NCI-H187 treated with DMSO at 0.1 percent for 48 hours (cell line): ENCODE data around the gene IQGAP3.

Source experiments
- DNase-seq: peaks from one replicate; lab custom pipeline; 2025; lab: John Stamatoyannopoulos, UW

Gene IQGAP3

DNA sequence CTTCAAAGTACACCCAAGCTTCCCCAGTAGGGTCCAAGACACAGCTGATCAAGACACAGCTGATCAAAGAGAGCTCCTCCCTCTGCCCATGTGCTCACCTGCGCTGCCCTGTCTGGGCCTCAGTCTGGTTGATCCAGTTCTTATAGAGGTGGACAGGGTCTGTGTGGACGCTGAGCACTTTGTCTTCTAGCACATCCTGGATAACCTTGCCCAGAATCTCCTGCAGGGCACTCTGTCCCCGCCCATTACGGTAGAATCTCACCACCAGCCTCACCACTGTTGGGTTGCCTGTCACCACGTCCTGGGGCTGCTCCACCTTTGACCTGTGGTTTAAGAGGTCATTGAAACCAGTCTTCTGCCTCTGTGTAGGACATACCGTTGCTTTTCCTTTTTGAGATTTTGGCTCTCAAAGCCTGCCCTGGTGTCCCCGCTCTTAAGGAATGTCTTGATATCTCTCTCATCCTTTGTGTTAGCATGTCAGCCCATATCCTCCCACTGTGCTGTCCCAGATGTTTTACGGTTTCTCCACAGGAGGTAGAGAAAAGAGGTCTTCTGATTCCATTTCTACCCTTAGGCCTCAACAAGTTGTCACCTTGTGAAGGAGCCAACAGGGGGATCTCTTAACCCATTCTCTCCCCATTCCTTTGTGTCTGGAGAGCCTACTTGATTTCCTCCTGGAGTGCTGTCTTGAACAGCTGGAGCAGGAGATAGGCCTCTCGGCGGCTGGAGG, 33.5 kb downstream of the IQGAP3 start:
- DNase-seq, result no peak

- DNase-seq, result no peak
Measured at GRCh38 chr1:156537027-156537426, 35.3 kb downstream of the IQGAP3 start.

- DNase-seq, result no peak
Measured at GRCh38 chr1:156534424-156535060, 37.8 kb downstream of the IQGAP3 start.

DNA sequence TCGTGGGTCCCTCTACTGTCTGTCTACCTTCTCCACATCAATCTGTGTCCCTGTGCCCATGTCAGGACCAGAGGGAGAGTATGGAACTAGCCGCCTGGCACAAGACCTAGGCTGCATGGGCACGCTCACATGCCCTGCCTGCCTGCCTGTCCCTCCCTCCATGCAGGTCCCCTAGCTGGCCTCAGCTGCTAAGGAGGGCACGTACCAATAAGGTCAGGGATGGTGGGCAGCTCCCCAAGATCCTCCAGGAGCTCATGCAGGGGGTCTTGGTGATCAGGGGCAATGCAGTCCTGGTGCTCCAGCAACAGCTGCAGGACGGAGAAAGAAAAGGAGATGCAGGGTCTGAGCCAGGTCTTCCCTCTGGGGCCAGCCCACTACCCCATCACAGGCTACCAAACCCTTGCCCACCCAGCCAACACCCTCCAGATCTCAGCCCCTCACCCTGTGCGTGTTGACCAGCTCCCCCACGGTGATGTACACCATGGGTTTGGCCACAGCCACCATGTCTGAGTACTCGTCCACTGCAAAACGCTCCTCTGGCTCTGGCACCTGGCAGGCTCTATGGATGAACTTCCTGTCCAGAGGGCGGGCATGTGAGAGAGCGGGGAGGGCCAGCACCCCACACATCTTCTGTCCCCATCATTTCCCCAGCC, 38.7 kb downstream of the IQGAP3 start:
- DNase-seq, result no peak

GRCh38 chr1:156532374-156532773, 40.0 kb downstream of the IQGAP3 start:
- no peak for DNase-seq

DNA sequence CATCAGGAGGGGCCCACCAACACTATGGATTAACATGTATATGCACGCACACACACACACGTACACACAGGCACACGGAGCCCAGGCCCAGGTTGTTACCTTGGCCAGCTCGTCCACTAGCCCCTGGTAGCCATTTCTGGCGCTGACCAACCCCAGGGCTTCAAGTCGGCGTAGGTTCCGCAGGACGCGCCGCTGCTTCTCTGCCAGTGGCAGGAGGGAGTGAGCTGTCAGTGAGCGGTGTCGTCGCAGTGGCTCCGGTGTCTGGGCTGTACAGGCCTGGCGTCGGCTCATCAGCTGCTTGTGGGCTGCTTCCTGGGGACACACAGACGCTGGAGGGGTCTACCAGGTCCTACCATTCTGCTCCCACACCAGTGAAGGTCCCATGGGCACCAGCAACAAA, 42.4 kb downstream of the IQGAP3 start:
- DNase-seq, result no peak

- no peak for DNase-seq
Measured at GRCh38 chr1:156528875-156529425, 43.4 kb downstream of the IQGAP3 start.

DNA sequence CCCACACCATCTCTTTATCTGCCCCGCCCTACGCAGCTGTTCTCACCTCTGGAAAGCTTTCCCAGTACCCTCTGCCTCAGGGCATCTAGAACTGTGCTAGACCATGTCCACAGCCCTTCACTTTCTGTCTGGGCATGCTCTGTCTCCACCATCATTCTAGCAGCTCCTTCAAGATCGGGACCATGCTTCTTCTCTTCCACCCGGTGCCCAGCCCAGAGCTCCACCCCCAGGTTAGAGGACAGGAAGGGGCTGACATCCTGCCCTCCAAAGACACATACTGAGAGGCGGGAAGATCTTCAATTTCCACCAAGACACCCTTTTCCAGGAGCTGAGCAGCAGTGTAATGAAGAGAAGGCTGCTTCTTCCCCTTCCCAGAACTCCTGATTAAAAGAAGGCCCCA, 44.1 kb downstream of the IQGAP3 start:
- no peak for DNase-seq

GRCh38 chr1:156527584-156527983, 44.8 kb downstream of the IQGAP3 start:
- no peak for DNase-seq

- no peak for DNase-seq
Measured at GRCh38 chr1:156525856-156526489, 46.4 kb downstream of the IQGAP3 start.

DNA sequence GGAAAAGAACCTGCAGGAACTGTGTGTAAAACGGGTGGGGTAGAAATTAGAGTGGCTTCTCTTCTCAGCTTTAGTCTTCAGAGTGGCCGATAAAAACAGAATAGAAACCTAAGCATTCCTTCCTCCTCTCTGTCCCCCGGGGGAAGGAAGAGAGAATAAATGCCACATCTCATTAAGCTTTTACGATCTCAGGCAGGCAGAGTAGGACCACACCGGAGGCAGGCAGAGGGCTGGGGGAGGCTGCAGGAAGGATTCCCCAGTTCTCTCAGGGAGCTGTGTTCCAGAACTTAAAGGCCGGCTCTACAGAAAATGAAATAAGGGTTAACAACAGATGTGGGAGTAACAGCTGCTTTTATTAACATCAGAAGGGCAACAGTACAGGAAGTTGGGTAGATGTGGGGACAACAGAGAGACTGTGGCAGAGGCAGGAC, 47.3 kb downstream of the IQGAP3 start:
- no peak for DNase-seq

GRCh38 chr1:156524481-156524869, 47.9 kb downstream of the IQGAP3 start:
- DNase-seq, result no peak

DNA sequence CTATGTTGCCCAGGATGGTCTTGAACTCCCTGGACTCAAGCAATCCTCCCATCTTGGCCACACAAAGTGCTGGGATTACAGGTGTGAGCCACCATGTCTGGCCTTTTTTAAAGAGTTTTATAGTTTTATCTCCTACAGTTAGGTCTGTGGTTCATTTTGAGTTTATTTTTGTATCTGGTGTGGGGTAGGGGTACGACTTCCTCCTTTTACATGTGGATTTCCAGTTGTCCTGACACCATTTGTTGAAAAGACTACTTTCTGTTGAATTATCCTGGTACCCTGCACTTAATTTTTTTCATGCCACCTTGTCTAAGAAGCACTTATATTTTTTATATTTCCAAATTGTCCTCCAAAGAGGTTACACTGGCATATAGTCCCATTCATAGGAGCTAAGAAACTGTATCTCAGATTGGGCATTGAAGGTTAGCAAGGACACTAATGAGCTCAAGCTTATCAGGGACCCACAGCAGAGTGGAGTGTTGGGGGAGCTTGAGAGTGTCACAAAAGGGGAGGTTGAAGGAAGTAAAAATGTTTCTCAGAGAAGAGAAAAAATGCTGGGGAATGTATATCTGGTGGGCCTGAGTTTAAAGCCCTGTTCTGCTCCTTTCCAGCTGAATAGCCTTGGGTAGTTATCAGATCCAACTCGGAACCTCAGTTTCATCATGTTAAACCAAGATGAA, 48.4 kb downstream of the IQGAP3 start:
- DNase-seq, result no peak

GRCh38 chr1:156522443-156522970, 49.9 kb downstream of the IQGAP3 start:
- no peak for DNase-seq

GRCh38 chr1:156517748-156518147, 54.6 kb downstream of the IQGAP3 start:
- no peak for DNase-seq

DNA sequence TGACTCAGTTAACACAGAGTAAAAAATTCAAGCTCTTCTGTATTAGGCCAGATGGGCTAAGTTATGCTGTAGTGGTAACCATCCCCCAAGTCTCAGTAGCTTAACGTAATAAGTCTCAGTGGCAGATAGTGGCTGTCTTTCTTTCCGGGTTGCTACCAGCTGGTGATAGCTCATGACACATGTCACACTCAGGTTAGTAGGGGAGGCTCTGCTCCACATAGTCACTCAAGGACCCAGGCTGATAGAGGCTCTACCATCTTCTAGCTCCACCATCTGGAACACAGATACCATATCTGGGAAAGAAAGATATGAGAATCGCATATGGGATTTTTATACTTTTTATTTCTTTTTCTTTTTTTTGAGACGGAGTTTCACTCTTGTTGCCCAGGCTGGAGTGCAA, 55.5 kb downstream of the IQGAP3 start:
- no peak for DNase-seq

- DNase-seq, result no peak
Measured at GRCh38 chr1:156515956-156516355, 56.4 kb downstream of the IQGAP3 start.

- DNase-seq, result no peak
Measured at GRCh38 chr1:156513185-156513584, 59.2 kb downstream of the IQGAP3 start.

- no peak for DNase-seq
Measured at GRCh38 chr1:156511644-156512043, 60.7 kb downstream of the IQGAP3 start.

- no peak for DNase-seq
Measured at GRCh38 chr1:156510709-156511108, 61.7 kb downstream of the IQGAP3 start.

DNA sequence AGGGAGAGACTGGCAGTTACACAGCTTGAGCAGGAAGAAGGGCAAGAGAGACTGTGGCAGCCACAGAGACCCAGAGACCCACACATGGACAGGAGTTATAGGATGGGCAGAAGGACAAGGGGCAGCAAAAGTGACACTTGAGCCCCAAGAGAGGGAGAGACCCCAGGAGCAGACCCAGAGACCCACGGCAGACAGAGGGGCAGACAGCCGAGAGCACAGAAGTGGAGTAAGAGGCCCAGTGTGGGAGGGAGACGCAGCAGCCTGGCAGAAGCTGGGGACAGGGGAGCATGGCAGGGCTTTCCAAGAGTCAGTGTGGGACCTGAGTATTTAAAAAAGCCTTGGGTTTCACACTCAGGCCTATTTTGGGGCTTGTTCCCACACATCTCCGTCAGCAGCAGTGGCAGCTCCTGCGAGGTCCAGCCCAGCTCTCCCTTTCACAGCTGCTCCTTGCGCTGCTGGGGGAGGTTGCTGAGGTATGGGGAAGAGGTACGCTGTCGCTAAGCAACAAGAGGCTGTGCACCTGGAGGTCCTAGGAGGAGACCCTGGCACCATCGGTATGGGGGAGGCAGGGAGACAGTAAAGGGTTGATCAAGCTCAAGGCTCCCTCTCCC, 62.8 kb downstream of the IQGAP3 start:
- no peak for DNase-seq

DNA sequence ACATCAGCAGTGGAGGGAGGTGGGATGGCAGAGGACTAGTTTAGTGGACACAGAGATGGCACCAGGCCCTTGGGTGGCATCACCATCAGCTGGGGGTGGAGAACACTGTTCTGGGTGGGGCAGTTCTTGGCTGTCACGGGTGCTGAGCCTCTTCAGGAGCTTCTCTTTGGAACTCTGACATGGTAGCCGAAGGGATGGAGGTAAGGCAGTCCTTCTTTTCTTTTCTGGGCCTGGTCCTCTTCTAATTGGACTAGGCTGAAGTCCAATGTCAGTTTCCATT, 63.5 kb downstream of the IQGAP3 start:
- DNase-seq, result no peak
